ENCODE data around the gene COBL.

DNA sequence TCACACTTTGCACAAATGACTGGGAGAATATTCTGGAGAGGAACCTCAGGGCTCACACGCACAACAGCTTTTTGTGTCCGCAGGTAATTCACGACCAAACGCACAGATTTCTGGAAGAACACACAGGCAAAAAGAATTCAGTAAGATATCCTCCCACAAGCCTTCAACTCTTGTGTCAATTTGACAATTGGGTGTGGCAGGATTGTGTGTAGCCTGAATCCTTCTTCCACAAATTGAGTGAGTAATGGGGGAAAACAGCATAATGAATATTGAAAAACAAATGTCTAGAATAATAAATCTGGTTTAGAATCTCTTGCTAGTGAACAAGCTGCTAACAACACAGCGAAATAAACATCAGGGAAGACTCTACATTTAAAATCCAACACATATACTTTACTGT lies 125.6 kb downstream of the COBL start:
- TF ChIP-seq BRCA1 (IDR thresholded peaks at IDR 0.05; ENCODE audit: low read depth, low read length) (no peak), POLR2A (IDR thresholded peaks at IDR 0.05; ENCODE audit: low read depth, low read length) (no peak), TCF7 (IDR thresholded peaks at IDR 0.05; ENCODE audit: borderline replicate concordance) (no peak), IKZF2 (IDR thresholded peaks at IDR 0.05) (no peak), JUNB (IDR thresholded peaks at IDR 0.05) (no peak), CHD2 (IDR thresholded peaks at IDR 0.05; ENCODE audit: borderline replicate concordance, low read depth, low read length) (no peak)
- TF ChIP-seq, protein P1, sequence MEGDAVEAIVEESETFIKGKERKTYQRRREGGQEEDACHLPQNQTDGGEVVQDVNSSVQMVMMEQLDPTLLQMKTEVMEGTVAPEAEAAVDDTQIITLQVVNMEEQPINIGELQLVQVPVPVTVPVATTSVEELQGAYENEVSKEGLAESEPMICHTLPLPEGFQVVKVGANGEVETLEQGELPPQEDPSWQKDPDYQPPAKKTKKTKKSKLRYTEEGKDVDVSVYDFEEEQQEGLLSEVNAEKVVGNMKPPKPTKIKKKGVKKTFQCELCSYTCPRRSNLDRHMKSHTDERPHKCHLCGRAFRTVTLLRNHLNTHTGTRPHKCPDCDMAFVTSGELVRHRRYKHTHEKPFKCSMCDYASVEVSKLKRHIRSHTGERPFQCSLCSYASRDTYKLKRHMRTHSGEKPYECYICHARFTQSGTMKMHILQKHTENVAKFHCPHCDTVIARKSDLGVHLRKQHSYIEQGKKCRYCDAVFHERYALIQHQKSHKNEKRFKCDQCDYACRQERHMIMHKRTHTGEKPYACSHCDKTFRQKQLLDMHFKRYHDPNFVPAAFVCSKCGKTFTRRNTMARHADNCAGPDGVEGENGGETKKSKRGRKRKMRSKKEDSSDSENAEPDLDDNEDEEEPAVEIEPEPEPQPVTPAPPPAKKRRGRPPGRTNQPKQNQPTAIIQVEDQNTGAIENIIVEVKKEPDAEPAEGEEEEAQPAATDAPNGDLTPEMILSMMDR (IDR thresholded peaks at IDR 0.05 in 2 of 3, conservative IDR thresholded peaks at IDR 0.05 in 1 of 3; ENCODE audit: control insufficient read depth in 2 of 3, extremely low read depth in 1 of 3, insufficient read depth in 1 of 3, low read depth in 3 of 3, low read length in 3 of 3): no peak

All from GM12878 (cell line).